Measurements from ENCODE around the gene SLC8A1.

SLC8A1 gene

GRCh38 chr2:40102447-40102846, 349.4 kb downstream of the SLC8A1 start:
- FAIRE-seq: no peak
- no peak for TF ChIP-seq CTCF (IDR thresholded peaks at IDR 0.05; ENCODE audit: insufficient read depth, missing control alignments)

GRCh38 chr2:40101131-40101575, 350.7 kb downstream of the SLC8A1 start:
- no peak for DNase-seq (ENCODE audit: insufficient read length, low spot score)
- FAIRE-seq: peak; percentile 98
- TF ChIP-seq CTCF (IDR thresholded peaks at IDR 0.05; ENCODE audit: insufficient read depth, missing control alignments): no peak

More at GRCh38 chr2:40102447-40102846, 349.4 kb downstream of the SLC8A1 start:
- DNase-seq (ENCODE audit: insufficient read length, low spot score): no peak

- FAIRE-seq: no peak
- TF ChIP-seq CTCF (IDR thresholded peaks at IDR 0.05; ENCODE audit: insufficient read depth, missing control alignments): no peak
Measured at GRCh38 chr2:40100676-40101075, 351.2 kb downstream of the SLC8A1 start.

GRCh38 chr2:40098786-40099470, 353.0 kb downstream of the SLC8A1 start:
- DNase-seq (ENCODE audit: insufficient read length, low spot score) (no peak), FAIRE-seq (peak; percentile 11)
- TF ChIP-seq CTCF (IDR thresholded peaks at IDR 0.05; ENCODE audit: insufficient read depth, missing control alignments): no peak

More at GRCh38 chr2:40100676-40101075, 351.2 kb downstream of the SLC8A1 start:
- DNase-seq (ENCODE audit: insufficient read length, low spot score): no peak

GRCh38 chr2:40097691-40098385, 354.1 kb downstream of the SLC8A1 start:
- TF ChIP-seq CTCF (IDR thresholded peaks at IDR 0.05; ENCODE audit: insufficient read depth, missing control alignments): no peak
- no peak for FAIRE-seq
- DNase-seq (ENCODE audit: insufficient read length, low spot score): no peak

GRCh38 chr2:40096360-40096759, 355.5 kb downstream of the SLC8A1 start:
- TF ChIP-seq CTCF (IDR thresholded peaks at IDR 0.05; ENCODE audit: insufficient read depth, missing control alignments): no peak
- FAIRE-seq: peak; percentile 66
- no peak for DNase-seq (ENCODE audit: insufficient read length, low spot score)

- TF ChIP-seq CTCF (IDR thresholded peaks at IDR 0.05; ENCODE audit: insufficient read depth, missing control alignments): no peak
- DNase-seq (ENCODE audit: insufficient read length, low spot score) (no peak), FAIRE-seq (no peak)
Measured at GRCh38 chr2:40095000-40095399, 356.9 kb downstream of the SLC8A1 start.
